ENCODE measurements around the gene SFMBT2.
A peak's percentile ranks its signal among the peaks of the same experiment; 100 is the strongest.

SFMBT2 gene

DNA sequence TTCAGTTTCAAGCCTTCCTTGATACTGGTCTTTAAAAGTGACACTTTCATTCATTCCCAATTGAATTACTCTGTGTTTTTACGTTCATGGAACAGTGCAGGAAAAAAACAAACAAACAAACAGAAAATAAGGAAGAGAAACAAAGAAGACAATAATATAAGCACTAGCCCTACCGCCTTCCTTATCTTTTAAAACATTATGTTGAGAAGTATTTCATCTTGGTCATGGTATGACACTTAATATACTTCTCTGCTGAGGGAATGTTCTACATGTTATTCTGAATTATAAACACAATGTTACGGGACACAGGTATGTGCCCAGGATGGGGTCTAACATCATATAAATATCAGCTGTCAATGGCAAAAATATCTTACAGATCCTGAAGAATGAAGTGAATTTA is 176.7 kb downstream of the SFMBT2 start:
- Histone ChIP-seq H2BK5ac (ENCODE audit: low read depth, low read length, poor library complexity) (no peak overlapping the region), H3K4me1 (ENCODE audit: control insufficient read depth in 1 of 2, insufficient read depth in 2 of 2, low read length in 2 of 2) (peaks cover 4 to 8% of the 10 kb centered on the region in 2 experiments), H2AK5ac (ENCODE audit: low read length) (no peak overlapping the region), H3K27ac (ENCODE audit: low read depth, low read length) (peak overlapping the region; percentile 48), H3K79me2 (ENCODE audit: control insufficient read depth, insufficient read depth, low read length, poor library complexity) (no peaks in the 10 kb centered on the region), H3K18ac (ENCODE audit: low read length) (no peak overlapping the region), H4K91ac (ENCODE audit: low read depth, low read length) (no peak overlapping the region), H4K8ac (ENCODE audit: low read depth, low read length) (no peak overlapping the region), H3K36me3 (ENCODE audit: control insufficient read depth in 1 of 2, insufficient read depth in 2 of 2, low read length in 2 of 2) (no peaks in the 10 kb centered on the region), H3K4me3 (ENCODE audit: low read depth, low read length) (no peak overlapping the region), H3K23ac (ENCODE audit: low read length) (no peak overlapping the region), H4K12ac (ENCODE audit: low read depth, low read length) (no peak overlapping the region), H3K79me1 (ENCODE audit: low read length) (no peaks in the 10 kb centered on the region), H3K9ac (ENCODE audit: low read length) (no peak overlapping the region), H3K9me3 (ENCODE audit: insufficient read depth, low read depth, low read length) (no peaks in the 10 kb centered on the region), H3K14ac (ENCODE audit: low read length) (no peak overlapping the region), H2BK120ac (ENCODE audit: insufficient read depth, low read length, poor library complexity) (no peak overlapping the region), H3K27me3 (ENCODE audit: insufficient read depth, low read length) (no peaks in the 10 kb centered on the region), H2BK12ac (ENCODE audit: low read length) (no peak overlapping the region), H2AFZ (ENCODE audit: insufficient read depth, low read length, poor library complexity) (no peak overlapping the region), H3K4ac (ENCODE audit: low read depth, low read length) (no peak overlapping the region), H3K4me2 (ENCODE audit: low read length) (no peak overlapping the region)
- DNase-seq: no peak
- no CpG with 5 or more reads among the region's 3 CpGs for WGBS (ENCODE audit: extremely low coverage, insufficient coverage, insufficient read length)

DNA sequence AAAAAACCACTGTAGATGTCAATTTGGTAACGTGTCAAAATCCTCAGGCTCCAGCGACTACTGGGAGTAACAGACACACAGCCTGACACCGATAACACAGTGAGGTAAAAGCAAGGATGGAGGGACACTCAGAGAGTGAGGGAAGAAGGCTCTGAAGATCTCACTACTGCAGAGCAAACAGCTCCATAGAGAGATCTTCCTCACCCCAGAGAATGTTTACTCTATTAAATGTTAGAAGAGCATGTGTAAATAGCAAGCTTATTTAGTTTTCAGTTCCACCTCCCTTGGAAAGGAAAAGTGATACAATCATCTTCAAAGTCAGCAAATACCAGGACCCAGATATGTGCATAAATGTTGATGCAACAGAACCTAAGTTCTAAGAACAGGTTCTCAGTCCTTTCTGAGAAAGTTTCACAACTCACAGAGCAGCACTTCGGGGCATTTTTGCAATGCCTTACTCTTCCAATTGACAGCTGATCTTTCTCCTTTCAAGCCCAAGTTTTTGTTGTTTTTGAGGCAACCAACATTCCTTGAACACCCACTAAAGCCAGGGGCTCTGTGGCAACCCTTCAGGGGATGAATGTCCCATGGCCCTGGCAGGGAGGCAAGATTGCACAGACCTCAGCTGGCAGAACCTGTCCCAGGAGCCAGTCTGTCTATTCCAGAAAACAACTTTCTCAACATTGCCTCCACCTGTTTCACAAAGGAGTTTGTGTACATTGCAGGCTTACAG is 177.4 kb downstream of the SFMBT2 start:
- H2BK120ac ChIP-seq (ENCODE audit: insufficient read depth, low read length, poor library complexity): no peak overlapping the region
- no peak overlapping the region for H3K4me2 ChIP-seq (ENCODE audit: low read length)
- no peak overlapping the region for H2BK12ac ChIP-seq (ENCODE audit: low read length)
- no peak overlapping the region for H4K8ac ChIP-seq (ENCODE audit: low read depth, low read length)
- WGBS (ENCODE audit: extremely low coverage, insufficient coverage, insufficient read length): no CpG with 5 or more reads among the region's 4 CpGs
- no peaks in the 10 kb centered on the region for H3K9me3 ChIP-seq (ENCODE audit: insufficient read depth, low read depth, low read length)
- no peak overlapping the region for H4K12ac ChIP-seq (ENCODE audit: low read depth, low read length)
- H3K4me3 ChIP-seq (ENCODE audit: low read depth, low read length): no peak overlapping the region
- H3K79me1 ChIP-seq (ENCODE audit: low read length): no peaks in the 10 kb centered on the region
- no peak overlapping the region for H2AK5ac ChIP-seq (ENCODE audit: low read length)
- H3K4me1 ChIP-seq (ENCODE audit: control insufficient read depth in 1 of 2, insufficient read depth in 2 of 2, low read length in 2 of 2): peaks cover 4 to 8% of the 10 kb centered on the region in 2 experiments
- no peak overlapping the region for H3K23ac ChIP-seq (ENCODE audit: low read length)
- peak; percentile 58 to 83 for DNase-seq
- H3K14ac ChIP-seq (ENCODE audit: low read length): no peak overlapping the region
- no peak overlapping the region for H3K18ac ChIP-seq (ENCODE audit: low read length)
- no peak overlapping the region for H2BK5ac ChIP-seq (ENCODE audit: low read depth, low read length, poor library complexity)
- H4K91ac ChIP-seq (ENCODE audit: low read depth, low read length): no peak overlapping the region
- no peak overlapping the region for H3K9ac ChIP-seq (ENCODE audit: low read length)
- H3K79me2 ChIP-seq (ENCODE audit: control insufficient read depth, insufficient read depth, low read length, poor library complexity): no peaks in the 10 kb centered on the region
- H3K27me3 ChIP-seq (ENCODE audit: insufficient read depth, low read length): no peaks in the 10 kb centered on the region
- peak overlapping the region; percentile 48 for H3K27ac ChIP-seq (ENCODE audit: low read depth, low read length)
- no peak overlapping the region for H2AFZ ChIP-seq (ENCODE audit: insufficient read depth, low read length, poor library complexity)
- no peak overlapping the region for H3K4ac ChIP-seq (ENCODE audit: low read depth, low read length)
- H3K36me3 ChIP-seq (ENCODE audit: control insufficient read depth in 1 of 2, insufficient read depth in 2 of 2, low read length in 2 of 2): no peaks in the 10 kb centered on the region

DNA sequence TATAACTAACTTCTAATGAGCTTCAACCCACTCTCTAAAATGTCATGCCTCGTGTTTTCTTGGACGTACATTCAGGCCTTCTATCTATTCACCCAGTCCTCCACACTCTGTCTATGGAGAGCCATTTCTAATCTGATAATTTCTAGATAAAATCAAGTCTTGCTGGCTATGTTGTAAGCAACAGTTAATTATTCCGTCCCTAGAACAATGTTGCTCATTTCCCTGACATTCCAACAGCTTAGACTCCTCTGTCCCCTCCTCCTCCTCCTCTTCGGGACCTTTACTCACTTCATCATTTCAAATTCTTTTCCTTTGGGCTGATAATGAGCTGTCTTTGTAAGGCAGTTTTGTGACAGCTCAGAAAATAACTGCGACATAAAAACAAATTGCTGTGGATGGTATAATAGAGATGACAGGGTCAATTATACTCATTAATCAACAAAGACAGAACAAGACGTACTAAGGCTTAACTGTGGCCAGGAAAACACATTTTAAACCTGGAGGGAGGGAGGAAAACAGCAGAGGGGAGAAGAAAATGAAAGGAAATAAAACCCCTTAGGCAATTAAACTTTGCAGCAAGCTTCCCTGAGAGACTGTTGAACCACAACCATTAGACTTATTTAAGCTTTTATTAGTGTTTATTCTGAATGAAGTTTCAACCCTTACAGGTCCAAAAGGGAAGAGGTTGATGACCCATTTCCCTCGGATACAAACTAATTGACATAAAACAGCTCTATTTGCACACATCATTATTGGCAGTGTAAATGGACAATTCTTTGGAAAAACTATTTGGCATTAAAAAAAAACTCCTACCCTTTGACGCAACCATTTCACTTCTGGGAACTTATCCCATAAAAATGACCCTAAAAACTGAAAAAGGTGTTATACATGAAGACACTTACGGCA is 179.1 kb downstream of the SFMBT2 start:
- Histone ChIP-seq H3K79me1 (ENCODE audit: low read length) (no peaks in the 10 kb centered on the region), H3K27me3 (ENCODE audit: insufficient read depth, low read length) (no peaks in the 10 kb centered on the region), H2BK12ac (ENCODE audit: low read length) (no peak overlapping the region), H3K9me3 (ENCODE audit: insufficient read depth, low read depth, low read length) (no peaks in the 10 kb centered on the region), H2AFZ (ENCODE audit: insufficient read depth, low read length, poor library complexity) (no peak overlapping the region), H4K8ac (ENCODE audit: low read depth, low read length) (no peak overlapping the region), H3K4me3 (ENCODE audit: low read depth, low read length) (no peak overlapping the region), H3K79me2 (ENCODE audit: control insufficient read depth, insufficient read depth, low read length, poor library complexity) (no peaks in the 10 kb centered on the region), H3K18ac (ENCODE audit: low read length) (no peak overlapping the region), H3K9ac (ENCODE audit: low read length) (no peak overlapping the region), H3K4ac (ENCODE audit: low read depth, low read length) (no peak overlapping the region), H3K23ac (ENCODE audit: low read length) (no peak overlapping the region), H3K36me3 (ENCODE audit: control insufficient read depth in 1 of 2, insufficient read depth in 2 of 2, low read length in 2 of 2) (no peaks in the 10 kb centered on the region), H3K4me1 (ENCODE audit: control insufficient read depth in 1 of 2, insufficient read depth in 2 of 2, low read length in 2 of 2) (peaks cover 4 to 8% of the 10 kb centered on the region in 2 experiments), H3K14ac (ENCODE audit: low read length) (no peak overlapping the region), H4K91ac (ENCODE audit: low read depth, low read length) (no peak overlapping the region), H2BK120ac (ENCODE audit: insufficient read depth, low read length, poor library complexity) (no peak overlapping the region), H2BK5ac (ENCODE audit: low read depth, low read length, poor library complexity) (no peak overlapping the region), H2AK5ac (ENCODE audit: low read length) (no peak overlapping the region), H4K12ac (ENCODE audit: low read depth, low read length) (no peak overlapping the region), H3K4me2 (ENCODE audit: low read length) (no peak overlapping the region), H3K27ac (ENCODE audit: low read depth, low read length) (peak overlapping the region; percentile 73)
- no CpG with 5 or more reads among the region's 9 CpGs for WGBS (ENCODE audit: extremely low coverage, insufficient coverage, insufficient read length)
- DNase-seq: peak; percentile 9 to 82

GRCh38 chr10:7230951-7231350 is 179.9 kb downstream of the SFMBT2 start:
- no peak overlapping the region for H2BK120ac ChIP-seq (ENCODE audit: insufficient read depth, low read length, poor library complexity)
- H3K4me1 ChIP-seq (ENCODE audit: control insufficient read depth in 1 of 2, insufficient read depth in 2 of 2, low read length in 2 of 2): peaks cover 4 to 8% of the 10 kb centered on the region in 2 experiments
- no peak overlapping the region for H4K8ac ChIP-seq (ENCODE audit: low read depth, low read length)
- no peak overlapping the region for H2AFZ ChIP-seq (ENCODE audit: insufficient read depth, low read length, poor library complexity)
- DNase-seq: peak; percentile 51 to 77
- no peaks in the 10 kb centered on the region for H3K9me3 ChIP-seq (ENCODE audit: insufficient read depth, low read depth, low read length)
- WGBS (ENCODE audit: extremely low coverage, insufficient coverage, insufficient read length): no CpG with 5 or more reads among the region's 4 CpGs
- H3K4ac ChIP-seq (ENCODE audit: low read depth, low read length): no peak overlapping the region
- no peak overlapping the region for H4K91ac ChIP-seq (ENCODE audit: low read depth, low read length)
- H3K27me3 ChIP-seq (ENCODE audit: insufficient read depth, low read length): no peaks in the 10 kb centered on the region
- no peak overlapping the region for H2AK5ac ChIP-seq (ENCODE audit: low read length)
- no peak overlapping the region for H3K18ac ChIP-seq (ENCODE audit: low read length)
- no peaks in the 10 kb centered on the region for H3K79me1 ChIP-seq (ENCODE audit: low read length)
- no peak overlapping the region for H3K9ac ChIP-seq (ENCODE audit: low read length)
- H3K36me3 ChIP-seq (ENCODE audit: control insufficient read depth in 1 of 2, insufficient read depth in 2 of 2, low read length in 2 of 2): no peaks in the 10 kb centered on the region
- peak overlapping the region; percentile 73 for H3K27ac ChIP-seq (ENCODE audit: low read depth, low read length)
- H3K79me2 ChIP-seq (ENCODE audit: control insufficient read depth, insufficient read depth, low read length, poor library complexity): no peaks in the 10 kb centered on the region
- H2BK12ac ChIP-seq (ENCODE audit: low read length): no peak overlapping the region
- H2BK5ac ChIP-seq (ENCODE audit: low read depth, low read length, poor library complexity): no peak overlapping the region
- H4K12ac ChIP-seq (ENCODE audit: low read depth, low read length): no peak overlapping the region
- no peak overlapping the region for H3K4me2 ChIP-seq (ENCODE audit: low read length)
- no peak overlapping the region for H3K14ac ChIP-seq (ENCODE audit: low read length)
- H3K4me3 ChIP-seq (ENCODE audit: low read depth, low read length): no peak overlapping the region
- H3K23ac ChIP-seq (ENCODE audit: low read length): no peak overlapping the region

All from trophoblast cell (in vitro differentiated cells and primary cell).